ENCODE measurements around the gene GADD45B. TPM values are rescaled to one million over a fixed set of nuclear protein-coding genes. Genes with fewer than 3 reads are reported as not detected.
A peak's percentile ranks its signal among the peaks of the same experiment; 100 is the strongest.
"Not testable (repeated sequence)": the region's sequence is repeated elsewhere in the genome, so short reads cannot be mapped to it uniquely, and the experiment has no call there.

The GADD45B gene
- total RNA-seq, 6 donors from 2014 or later, result 93.2 to 247 (median 139) TPM

GRCh38 chr19:2491130-2491801, 15.3 kb downstream of the GADD45B start:
- Histone ChIP-seq H3K27ac (peak overlapping the region; percentile 12 to 51 (median 30)), H3K4me1 (peaks cover 61 to 74% (median 64%) of the 10 kb centered on the region in 4 donors)

GRCh38 chr19:2492870-2493269, 16.9 kb downstream of the GADD45B start:
- WGBS, 2 donors, result 53 to 66% methylated on average over 6 to 7 of the region's 8 CpGs
- no peak for DNase-seq
- H3K4me3 ChIP-seq, result no peak overlapping the region
- ATAC-seq (ENCODE audit: low FRiP score in 2 of 2), result no peak
- no peaks in the 10 kb centered on the region for H3K9me3 ChIP-seq
- H3K36me3 ChIP-seq, result no peaks in the 10 kb centered on the region
- no peak overlapping the region for H3K27ac ChIP-seq
- peaks cover 0 to 15% (median 0%) of the 10 kb centered on the region in 4 donors for H3K27me3 ChIP-seq
- H3K4me1 ChIP-seq, result peaks cover 60 to 76% (median 65%) of the 10 kb centered on the region in 4 donors
- TF ChIP-seq POLR2A (IDR thresholded peaks at IDR 0.05) (no peak), EP300 (IDR thresholded peaks at IDR 0.05) (no peak), CTCF (IDR thresholded peaks at IDR 0.05) (no peak), POLR2AphosphoS5 (IDR thresholded peaks at IDR 0.05) (no peak)

More at GRCh38 chr19:2491130-2491801, 15.3 kb downstream of the GADD45B start:
- H3K4me3 ChIP-seq, result no peak overlapping the region
- peak; percentile 90 to 94 for DNase-seq
- WGBS, 2 donors, result 15 to 17% methylated on average over 8 to 12 of the region's 23 CpGs
- H3K9me3 ChIP-seq, result no peaks in the 10 kb centered on the region
- no peak for TF ChIP-seq CTCF (IDR thresholded peaks at IDR 0.05)
- TF ChIP-seq POLR2AphosphoS5 (IDR thresholded peaks at IDR 0.05), result peak; percentile 55 to 73
- peak; percentile 40 to 88 (median 68) for TF ChIP-seq EP300 (IDR thresholded peaks at IDR 0.05)
- no peak for TF ChIP-seq POLR2A (IDR thresholded peaks at IDR 0.05)
- no peaks in the 10 kb centered on the region for H3K36me3 ChIP-seq
- ATAC-seq (ENCODE audit: low FRiP score in 2 of 2), result peak in 1 of 2 donors; percentile 56
- H3K27me3 ChIP-seq, result peaks cover 0 to 15% (median 0%) of the 10 kb centered on the region in 4 donors

GRCh38 chr19:2493448-2493847, 17.5 kb downstream of the GADD45B start:
- not testable (repeated sequence) for ATAC-seq (ENCODE audit: low FRiP score in 2 of 2); DNase-seq; H3K27ac ChIP-seq; H3K4me3 ChIP-seq; H3K36me3 ChIP-seq; H3K9me3 ChIP-seq
- Histone ChIP-seq H3K4me1 (peaks cover 55 to 70% (median 59%) of the 10 kb centered on the region in 4 donors), H3K27me3 (peaks cover 0 to 15% (median 0%) of the 10 kb centered on the region in 4 donors)
- 81 to 89% methylated on average over 14 of the region's 14 CpGs for WGBS, 2 donors

- ATAC-seq (ENCODE audit: low FRiP score in 2 of 2), result peak in 1 of 2 donors; percentile 52
Observed at GRCh38 chr19:2494084-2494446, 18.1 kb downstream of the GADD45B start.

More at GRCh38 chr19:2494084-2494446, 18.1 kb downstream of the GADD45B start:
- no peak for DNase-seq
- WGBS, 2 donors, result 35 to 68% methylated on average over 4 to 21 of the region's 21 CpGs
- TF ChIP-seq CTCF (IDR thresholded peaks at IDR 0.05) (no peak), EP300 (IDR thresholded peaks at IDR 0.05) (no peak), POLR2AphosphoS5 (IDR thresholded peaks at IDR 0.05) (no peak), POLR2A (IDR thresholded peaks at IDR 0.05) (no peak)
- H3K4me3 ChIP-seq, result peak overlapping the region in 3 of 4 donors; percentile 53 to 68 (median 62)
- H3K27ac ChIP-seq, result peak overlapping the region; percentile 86 to 91 (median 88)
- H3K9me3 ChIP-seq, result no peaks in the 10 kb centered on the region
- peaks cover 0 to 10% (median 0%) of the 10 kb centered on the region in 4 donors for H3K27me3 ChIP-seq
- H3K36me3 ChIP-seq, result no peaks in the 10 kb centered on the region
- peaks cover 49 to 70% (median 53%) of the 10 kb centered on the region in 4 donors for H3K4me1 ChIP-seq
